Uterine smooth muscle cell (primary cell): ENCODE data around the gene MOV10. TPM values are rescaled to one million over a fixed set of nuclear protein-coding genes. Genes with fewer than 3 reads are reported as not detected.

ENCODE experiments used
- total RNA-seq: library from RNA; depleted of rRNA; stranded (reverse); fragments of >200 nt; gene quantifications from 2 replicates; pipeline ENCODE4 v1.2.3, GENCODE V29; 2014

Gene MOV10, protein sequence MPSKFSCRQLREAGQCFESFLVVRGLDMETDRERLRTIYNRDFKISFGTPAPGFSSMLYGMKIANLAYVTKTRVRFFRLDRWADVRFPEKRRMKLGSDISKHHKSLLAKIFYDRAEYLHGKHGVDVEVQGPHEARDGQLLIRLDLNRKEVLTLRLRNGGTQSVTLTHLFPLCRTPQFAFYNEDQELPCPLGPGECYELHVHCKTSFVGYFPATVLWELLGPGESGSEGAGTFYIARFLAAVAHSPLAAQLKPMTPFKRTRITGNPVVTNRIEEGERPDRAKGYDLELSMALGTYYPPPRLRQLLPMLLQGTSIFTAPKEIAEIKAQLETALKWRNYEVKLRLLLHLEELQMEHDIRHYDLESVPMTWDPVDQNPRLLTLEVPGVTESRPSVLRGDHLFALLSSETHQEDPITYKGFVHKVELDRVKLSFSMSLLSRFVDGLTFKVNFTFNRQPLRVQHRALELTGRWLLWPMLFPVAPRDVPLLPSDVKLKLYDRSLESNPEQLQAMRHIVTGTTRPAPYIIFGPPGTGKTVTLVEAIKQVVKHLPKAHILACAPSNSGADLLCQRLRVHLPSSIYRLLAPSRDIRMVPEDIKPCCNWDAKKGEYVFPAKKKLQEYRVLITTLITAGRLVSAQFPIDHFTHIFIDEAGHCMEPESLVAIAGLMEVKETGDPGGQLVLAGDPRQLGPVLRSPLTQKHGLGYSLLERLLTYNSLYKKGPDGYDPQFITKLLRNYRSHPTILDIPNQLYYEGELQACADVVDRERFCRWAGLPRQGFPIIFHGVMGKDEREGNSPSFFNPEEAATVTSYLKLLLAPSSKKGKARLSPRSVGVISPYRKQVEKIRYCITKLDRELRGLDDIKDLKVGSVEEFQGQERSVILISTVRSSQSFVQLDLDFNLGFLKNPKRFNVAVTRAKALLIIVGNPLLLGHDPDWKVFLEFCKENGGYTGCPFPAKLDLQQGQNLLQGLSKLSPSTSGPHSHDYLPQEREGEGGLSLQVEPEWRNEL
- 40.0 and 41.9 TPM in 2 replicates for total RNA-seq

DNA sequence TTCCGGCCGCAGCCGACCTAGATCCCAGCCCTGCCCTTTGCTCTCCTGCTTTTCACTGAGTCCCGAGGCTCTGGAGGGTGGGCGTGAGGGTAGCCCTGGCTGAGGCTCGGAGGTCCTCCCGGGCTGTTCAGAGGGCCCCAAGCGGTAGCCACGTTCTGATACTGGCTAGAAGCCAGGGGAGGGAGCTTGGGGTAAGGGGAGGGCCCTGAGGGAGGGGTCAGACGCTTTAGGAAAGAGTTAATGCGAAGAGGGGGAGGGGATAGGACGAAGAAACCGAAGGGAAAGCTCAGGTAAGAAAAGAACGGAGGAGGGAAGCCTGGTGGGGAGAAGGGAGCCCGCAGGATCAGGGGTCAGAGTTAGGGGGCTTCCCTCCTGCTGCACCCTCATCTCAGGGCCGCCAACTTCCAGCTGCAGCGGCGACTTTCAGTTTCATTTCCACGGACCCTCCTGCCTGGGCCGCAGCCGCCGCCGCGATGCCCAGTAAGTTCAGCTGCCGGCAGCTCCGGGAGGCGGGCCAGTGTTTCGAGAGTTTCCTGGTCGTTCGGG, at the start of gene MOV10:
TSS of gene MOV10 (plus strand) at position 220 of the 546 bp plus-strand sequence. CDS start at position 474, 254 bp downstream.

DNA sequence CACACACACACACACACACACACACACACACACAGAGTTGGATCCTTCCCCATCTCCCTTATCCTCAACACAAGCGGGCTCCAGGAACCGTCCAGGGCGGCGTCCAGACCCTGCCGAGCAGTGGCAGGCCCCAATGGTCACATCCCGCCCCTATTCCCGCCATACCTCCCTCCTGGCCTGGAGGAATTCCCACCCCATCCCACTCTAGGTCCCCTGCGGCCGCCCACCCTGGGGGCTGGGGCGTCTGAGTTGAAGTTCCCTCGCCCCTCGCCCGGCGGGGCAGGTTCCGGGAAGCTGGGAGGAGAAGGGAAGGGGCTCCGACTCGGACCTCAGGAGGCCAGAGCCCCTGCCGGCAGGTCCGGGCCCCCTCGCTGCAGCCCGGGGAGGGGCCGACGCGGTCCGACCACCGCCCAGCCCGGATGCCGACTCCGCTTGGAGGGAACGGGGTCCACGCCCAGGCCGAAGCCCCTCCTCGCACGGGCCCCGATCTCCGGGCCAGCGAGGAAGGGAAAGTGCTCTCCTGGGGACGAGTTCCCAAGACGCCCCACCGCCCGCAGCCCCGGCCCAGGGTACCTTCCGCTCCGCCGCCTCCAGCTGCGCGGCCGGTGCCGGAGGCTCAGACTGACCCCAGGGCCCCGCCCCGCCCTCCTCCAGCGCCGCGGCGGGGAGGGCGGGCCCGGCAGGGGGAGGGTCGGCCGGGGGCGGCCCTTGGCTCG, 32.2 kb downstream of the MOV10 start, which contains the start of gene RHOC:
TSS of gene RHOC (minus strand) at position 623 of the 716 bp plus-strand sequence. CDS start 3,328 bp downstream, outside the sequence.

DNA sequence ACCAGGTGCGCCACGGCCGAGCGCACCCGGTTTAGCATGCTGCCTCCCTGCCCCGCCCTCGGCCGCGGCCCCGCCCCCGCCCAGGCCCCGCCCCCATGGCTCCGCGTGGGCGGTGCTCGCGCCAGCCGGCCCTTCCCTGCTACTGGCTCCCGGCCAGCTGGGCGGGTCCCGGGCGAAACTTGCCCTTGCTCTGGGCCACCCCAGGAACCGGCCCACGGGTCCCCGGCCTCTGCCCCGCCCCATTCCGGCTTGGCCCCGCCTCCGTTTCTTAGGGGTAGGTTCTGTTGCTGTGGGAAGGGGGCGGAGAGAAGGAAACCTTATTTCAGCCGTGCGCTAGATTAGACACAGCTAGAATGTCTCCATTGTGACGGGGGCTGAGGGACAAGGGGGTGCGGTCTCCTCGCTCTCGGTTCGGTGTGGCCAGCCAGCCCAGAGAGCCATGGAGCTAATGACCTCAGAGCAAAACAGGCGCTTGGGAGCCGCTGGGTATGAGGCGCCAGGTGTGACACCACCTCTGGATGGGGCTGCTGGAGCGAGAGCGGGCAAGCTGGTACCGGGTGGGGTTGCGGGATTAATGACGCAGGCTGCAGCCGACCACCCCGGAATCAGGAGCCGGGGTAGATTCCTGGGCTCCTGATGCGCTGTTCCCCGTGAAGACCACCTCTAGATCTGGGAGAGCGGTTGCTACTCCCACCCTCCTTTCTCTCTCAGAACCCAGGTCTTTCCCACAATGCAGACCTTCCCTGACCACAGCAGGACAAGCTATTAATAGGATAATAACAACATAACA, 41.0 kb downstream of the MOV10 start, which contains the start of gene PPM1J:
TSS of gene PPM1J (minus strand) at position 69 of the 790 bp plus-strand sequence. CDS start at position 38, 31 bp downstream.

Other genes starting within 250 kb of the MOV10 start
- 0.75 and 1.2 TPM in 2 replicates for gene WNT2B, start 165.7 kb upstream of the MOV10 start, total RNA-seq
- 17.4 and 23.2 TPM in 2 replicates for gene ST7L, start 55.5 kb upstream of the MOV10 start, total RNA-seq
- 234 and 391 TPM in 2 replicates for gene CAPZA1, start 54.8 kb upstream of the MOV10 start, total RNA-seq
- gene RHOC, start 32.5 kb downstream of the MOV10 start, total RNA-seq, result 395 and 669 TPM in 2 replicates
- gene PPM1J, start 40.7 kb downstream of the MOV10 start, total RNA-seq, result 1.1 and 1.8 TPM in 2 replicates